HEK293T (cell line): ENCODE results near the gene FYB1.

Experiments
- CTCF ChIA-PET: fragments of 350-600 bp; formaldehyde crosslinking; extraction: SDS; loops from one replicate; lab custom pipeline; 2021; ENCODE audit warnings: antibody characterized with exemption, inconsistent platforms; lab: Yijun Ruan, JAX
- POLR2A ChIA-PET: fragments of 350-600 bp; formaldehyde crosslinking; extraction: SDS; loops from one replicate; lab custom pipeline; 2020; ENCODE audit warnings: antibody characterized with exemption, inconsistent platforms; lab: Yijun Ruan, JAX
- DNase-seq: peaks from one replicate; pipeline ENCODE4 v3.0.0; 2012; ENCODE audit warnings: mixed read lengths; ENCODE audit errors: extremely low spot score
- ARNT ChIP-seq: fragments of 450-650 bp; IDR thresholded peaks from 2 replicates; pipeline ENCODE4 v1.6.1; 2017; ENCODE audit warnings: mild to moderate bottlenecking
- BHLHE40 ChIP-seq: fragments of 450-650 bp; IDR thresholded peaks from 2 replicates; pipeline ENCODE4 v1.6.1; 2016; ENCODE audit warnings: mild to moderate bottlenecking, moderate library complexity, borderline replicate concordance
- CTBP1 ChIP-seq: fragments of 450-650 bp; IDR thresholded peaks from 2 replicates; pipeline ENCODE4 v1.6.1; 2016; ENCODE audit warnings: borderline replicate concordance
- ELF4 ChIP-seq: fragments of 450-650 bp; IDR thresholded peaks from 2 replicates; pipeline ENCODE4 v1.6.1; 2017; ENCODE audit warnings: antibody characterized with exemption
- FOXA1 ChIP-seq: fragments of 450-650 bp; IDR thresholded peaks from 2 replicates; pipeline ENCODE4 v1.6.1; 2016; ENCODE audit warnings: mild to moderate bottlenecking
- FOXK2 ChIP-seq: fragments of 450-650 bp; IDR thresholded peaks from 2 replicates; pipeline ENCODE4 v1.6.1; 2016; ENCODE audit warnings: mild to moderate bottlenecking
- FOXM1 ChIP-seq: fragments of 450-650 bp; IDR thresholded peaks from 2 replicates; pipeline ENCODE4 v1.6.1; 2017; ENCODE audit warnings: mild to moderate bottlenecking, borderline replicate concordance
- HDGF ChIP-seq: fragments of 450-650 bp; IDR thresholded peaks from 2 replicates; pipeline ENCODE4 v1.6.1; 2017; ENCODE audit warnings: antibody characterized with exemption, borderline replicate concordance
- L3MBTL2 ChIP-seq: fragments of 450-650 bp; conservative IDR thresholded peaks from 2 replicates; pipeline ENCODE4 v1.6.1; 2016; ENCODE audit warnings: mild to moderate bottlenecking
- LEF1 ChIP-seq: fragments of 450-650 bp; IDR thresholded peaks from 2 replicates; pipeline ENCODE4 v1.6.1; 2017; ENCODE audit warnings: mild to moderate bottlenecking, borderline replicate concordance
- NFRKB ChIP-seq: fragments of 450-650 bp; IDR thresholded peaks from 2 replicates; pipeline ENCODE4 v1.6.1; 2016; ENCODE audit warnings: mild to moderate bottlenecking, moderate library complexity
- PKNOX1 ChIP-seq: fragments of 450-650 bp; IDR thresholded peaks from 2 replicates; pipeline ENCODE4 v1.6.1; 2016
- SP1 ChIP-seq: fragments of 450-650 bp; IDR thresholded peaks from 2 replicates; pipeline ENCODE4 v1.6.1; 2017
- SUZ12 ChIP-seq: fragments of 450-650 bp; IDR thresholded peaks from 2 replicates; pipeline ENCODE4 v1.6.1; 2016; ENCODE audit warnings: mild to moderate bottlenecking
- TARDBP ChIP-seq: fragments of 450-650 bp; IDR thresholded peaks from 2 replicates; pipeline ENCODE4 v1.6.1; 2016
- ZNF384 ChIP-seq: fragments of 450-650 bp; IDR thresholded peaks from 2 replicates; pipeline ENCODE4 v1.6.1; 2016

FYB1 gene

GRCh38 chr5:39198127-39198526, 21.2 kb downstream of the FYB1 start:
- ChIA-PET CTCF (no interaction called here), POLR2A (no interaction called here)
- no peak for TF ChIP-seq ZNF384
- TF ChIP-seq HDGF = no peak
- TF ChIP-seq FOXA1 = no peak
- no peak for TF ChIP-seq SUZ12
- TF ChIP-seq PKNOX1 = no peak
- TF ChIP-seq L3MBTL2 = no peak
- TF ChIP-seq NFRKB = no peak
- no peak for TF ChIP-seq ELF4
- no peak for TF ChIP-seq SP1
- no peak for TF ChIP-seq CTBP1
- TF ChIP-seq FOXM1 = no peak
- no peak for TF ChIP-seq BHLHE40
- DNase-seq = no peak

GRCh38 chr5:39197556-39197955, 21.8 kb downstream of the FYB1 start:
- no peak for TF ChIP-seq HDGF
- TF ChIP-seq SUZ12 = no peak
- no peak for TF ChIP-seq SP1
- no peak for TF ChIP-seq BHLHE40
- no peak for TF ChIP-seq ELF4
- no peak for TF ChIP-seq ARNT
- no peak for TF ChIP-seq LEF1
- no peak for TF ChIP-seq FOXM1
- TF ChIP-seq FOXA1 = no peak
- no peak for TF ChIP-seq ZNF384
- TF ChIP-seq NFRKB = no peak
- no peak for DNase-seq
- CTCF ChIA-PET = no interaction called here
- POLR2A ChIA-PET = no interaction called here

GRCh38 chr5:39195198-39195826, 24.1 kb downstream of the FYB1 start:
- POLR2A ChIA-PET = no interaction called here
- DNase-seq = no peak

GRCh38 chr5:39194466-39195136, 24.8 kb downstream of the FYB1 start:
- ChIA-PET CTCF (interaction anchor here (1.4 kb wide), 1 partner anchor 23 kb away, joined by 5 read pairs; no protein-coding TSS in a partner anchor), POLR2A (no interaction called here)
- no peak for DNase-seq
- TF ChIP-seq NFRKB = no peak
- no peak for TF ChIP-seq LEF1
- TF ChIP-seq TARDBP = no peak
- TF ChIP-seq BHLHE40 = no peak
- TF ChIP-seq ARNT = no peak

More at GRCh38 chr5:39195198-39195826, 24.1 kb downstream of the FYB1 start:
- TF ChIP-seq ELF4 = no peak
- no peak for TF ChIP-seq SP1
- no peak for TF ChIP-seq BHLHE40
- no peak for TF ChIP-seq SUZ12
- TF ChIP-seq CTBP1 = no peak
- TF ChIP-seq ZNF384 = no peak
- TF ChIP-seq FOXM1 = no peak
- no peak for TF ChIP-seq L3MBTL2
- no peak for TF ChIP-seq FOXK2
- CTCF ChIA-PET = interaction anchor here (1.4 kb wide), 1 partner anchor 22 kb away, joined by 5 read pairs; no protein-coding TSS in a partner anchor

- no peak for DNase-seq
- CTCF ChIA-PET = no interaction called here
- POLR2A ChIA-PET = no interaction called here
These were observed 25.6 kb downstream of the FYB1 start for GRCh38 chr5:39193553-39194465.

More at GRCh38 chr5:39193553-39194465, 25.6 kb downstream of the FYB1 start:
- TF ChIP-seq TARDBP = no peak
- no peak for TF ChIP-seq FOXM1
- TF ChIP-seq ARNT = no peak
- TF ChIP-seq ZNF384 = no peak
- TF ChIP-seq HDGF = no peak
- no peak for TF ChIP-seq SUZ12
- no peak for TF ChIP-seq FOXA1
- no peak for TF ChIP-seq BHLHE40
- no peak for TF ChIP-seq L3MBTL2
- TF ChIP-seq NFRKB = no peak
- TF ChIP-seq CTBP1 = no peak
- TF ChIP-seq SP1 = no peak
- no peak for TF ChIP-seq ELF4
- TF ChIP-seq LEF1 = no peak
- TF ChIP-seq PKNOX1 = no peak
- TF ChIP-seq FOXK2 = no peak
